Stimulated activated CD4-positive, alpha-beta T cell treated with anti-CD3 and anti-CD28 coated beads, TNF-alpha, amount 100 ng/mL, for 1 hour (primary cell): ENCODE measurements around the gene NGF.
"Not testable (repeated sequence)": the region's sequence is repeated elsewhere in the genome, so short reads cannot be mapped to it uniquely, and the experiment has no call there.

ENCODE experiments used
- DNase-seq, 3 donors: peaks; one replicate each; pipeline ENCODE4 v3.0.0-alpha.2; 2020; ENCODE audit warnings: low read depth in 3 of 3, low spot score in 1 of 3

Gene NGF

GRCh38 chr1:115337633-115338456, at the start of gene NGF:
NGF (minus strand) TSS chr1:115338249; CDS start chr1:115286795, 51,454 bp downstream.
- DNase-seq: no peak

- DNase-seq: not testable (repeated sequence)
These were observed 45.4 kb upstream of the NGF start for GRCh38 chr1:115383455-115383854.

DNA sequence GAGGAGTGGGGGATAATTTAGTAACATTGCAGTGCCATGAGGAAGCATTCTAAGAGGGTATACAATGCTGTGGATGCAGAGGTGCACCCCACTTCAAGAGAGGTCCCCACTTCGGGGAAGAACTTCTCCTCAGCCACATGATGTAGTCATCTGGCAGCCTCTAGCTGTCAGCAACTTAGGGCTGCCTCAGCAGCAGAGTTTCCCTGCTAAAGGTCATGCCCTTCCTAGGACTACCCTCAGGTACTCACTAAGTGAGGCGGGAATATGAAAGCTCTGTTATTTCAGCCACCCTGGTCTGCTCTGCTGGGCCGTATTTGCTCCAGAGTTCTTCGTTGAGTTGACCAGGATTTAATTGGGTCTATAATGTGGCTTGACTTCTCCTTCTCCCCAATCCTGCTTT, 41.9 kb upstream of the NGF start:
- DNase-seq: no peak

- DNase-seq: no peak
These were observed 39.4 kb upstream of the NGF start for GRCh38 chr1:115377411-115377810.

- no peak for DNase-seq
These were observed 36.5 kb upstream of the NGF start for GRCh38 chr1:115374598-115374997.

GRCh38 chr1:115373305-115373704, 35.3 kb upstream of the NGF start:
- DNase-seq: no peak

DNA sequence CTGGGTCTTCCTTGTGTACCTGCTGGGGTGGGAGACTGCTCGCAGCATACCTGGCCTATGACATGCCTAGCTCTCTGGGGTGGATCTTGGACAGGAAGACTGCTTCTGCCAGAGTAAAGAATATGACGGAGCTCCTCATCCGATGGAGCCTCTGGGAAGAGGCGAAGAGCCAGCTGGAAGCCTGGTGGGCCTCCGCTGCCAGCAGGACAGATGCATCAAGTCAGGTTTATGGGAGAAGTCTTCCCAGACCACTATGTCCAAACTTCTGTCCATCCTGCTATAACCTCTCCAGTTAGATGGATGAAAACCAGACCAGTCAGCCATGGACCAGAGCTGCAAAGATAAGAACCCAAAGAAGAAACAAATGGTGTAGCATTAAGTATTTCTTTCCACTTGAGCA, 27.7 kb upstream of the NGF start:
- no peak for DNase-seq

DNA sequence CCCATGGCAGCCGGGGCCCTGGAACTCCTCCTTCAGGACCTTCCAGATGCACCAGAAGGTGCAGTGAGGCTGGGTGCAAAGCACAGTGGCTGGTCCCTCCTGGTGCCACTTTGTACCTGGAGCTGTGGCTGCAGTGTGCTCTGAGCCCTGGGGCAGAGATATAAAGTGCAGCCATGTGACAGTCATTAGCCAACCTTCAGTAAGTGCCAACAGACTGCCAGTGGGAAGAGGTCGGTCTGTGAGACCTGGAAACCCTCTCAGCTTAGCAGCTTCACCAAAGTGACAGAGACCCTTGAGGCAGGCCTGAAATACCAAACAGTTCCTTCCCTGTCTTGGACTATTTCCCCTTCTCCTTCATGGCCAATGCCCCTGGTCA, 26.7 kb upstream of the NGF start:
- no peak for DNase-seq

- no peak for DNase-seq
These were observed 26.2 kb upstream of the NGF start for GRCh38 chr1:115364046-115364779.

DNA sequence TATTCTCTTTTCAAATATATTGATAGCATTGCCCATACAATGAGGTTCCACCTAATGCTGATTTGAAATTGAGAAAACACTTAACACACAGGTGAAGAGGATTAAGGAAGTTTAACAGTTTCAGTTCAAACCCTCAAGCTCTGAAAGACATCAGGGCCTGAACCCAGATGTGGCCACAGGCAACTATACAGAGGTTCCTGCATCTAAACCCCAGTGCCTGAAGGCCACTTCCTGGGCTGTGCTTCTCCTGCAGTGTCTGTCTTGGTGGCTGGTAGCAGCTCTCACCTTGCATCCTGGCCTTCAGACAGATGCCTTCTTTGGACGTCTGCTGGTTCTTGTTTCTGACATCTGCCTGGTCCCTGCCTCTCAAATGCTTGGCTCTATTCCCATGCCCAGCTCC, 25.1 kb upstream of the NGF start:
- DNase-seq: no peak

GRCh38 chr1:115360505-115361129, 22.6 kb upstream of the NGF start:
- not testable (repeated sequence) for DNase-seq

DNA sequence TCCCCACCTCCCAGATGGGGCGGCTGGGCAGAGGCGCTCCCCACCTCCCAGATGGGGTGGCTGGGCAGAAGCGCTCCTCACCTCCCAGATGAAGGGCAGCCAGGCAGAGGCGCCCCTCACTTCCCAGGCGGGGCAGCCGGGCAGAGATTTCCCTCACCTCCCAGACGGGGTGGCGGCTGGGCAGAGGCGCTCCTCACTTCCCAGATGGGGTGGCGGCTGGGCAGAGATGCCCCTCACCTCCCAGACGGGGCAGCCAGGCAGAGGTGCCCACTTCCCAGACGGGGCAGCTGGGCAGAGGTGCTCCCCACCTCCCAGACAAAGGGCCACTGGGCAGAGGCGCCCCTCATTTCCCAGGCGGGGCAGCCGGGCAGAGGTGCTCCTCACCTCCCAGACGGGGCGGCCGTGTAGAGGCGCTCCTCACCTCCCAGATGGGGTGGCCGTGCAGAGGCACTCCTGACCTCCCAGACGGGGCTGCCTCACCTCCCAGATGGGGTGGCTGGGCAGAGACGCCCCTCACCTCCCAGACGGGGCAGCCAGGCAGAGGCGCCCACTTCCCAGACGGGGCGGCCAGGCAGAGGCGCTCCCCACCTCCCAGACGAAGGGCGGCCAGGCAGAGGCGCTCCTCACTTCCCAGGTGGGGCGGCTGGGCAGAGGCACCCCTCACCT, 21.9 kb upstream of the NGF start:
- DNase-seq: not testable (repeated sequence)

DNA sequence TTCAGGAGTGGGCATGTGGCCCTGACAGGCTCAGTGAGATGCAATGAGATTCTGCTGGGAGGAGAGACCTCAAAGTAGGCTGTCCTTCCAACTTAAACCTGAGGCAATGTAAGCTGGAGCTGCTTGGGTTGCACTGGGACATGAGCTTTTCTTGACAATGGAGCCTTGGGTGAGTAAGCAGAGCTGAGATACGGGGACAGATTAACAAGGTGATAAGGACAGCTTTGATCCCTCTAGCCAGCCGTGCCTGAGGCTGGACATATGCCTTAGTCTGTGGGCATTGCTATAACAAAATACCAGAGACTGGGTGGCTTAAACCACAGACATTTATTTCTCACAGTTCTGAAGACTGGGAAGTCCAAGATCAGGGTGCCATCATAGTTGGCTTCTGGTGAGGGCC, 18.3 kb upstream of the NGF start:
- DNase-seq: no peak

- DNase-seq: no peak
These were observed 17.0 kb upstream of the NGF start for GRCh38 chr1:115355069-115355468.

GRCh38 chr1:115351143-115351542, 13.1 kb upstream of the NGF start:
- no peak for DNase-seq

- no peak for DNase-seq
These were observed 10.6 kb upstream of the NGF start for GRCh38 chr1:115348636-115349035.

GRCh38 chr1:115347282-115347681, 9.2 kb upstream of the NGF start:
- DNase-seq: no peak

GRCh38 chr1:115343200-115343737, 5.2 kb upstream of the NGF start:
- no peak for DNase-seq

GRCh38 chr1:115341948-115342347, 3.9 kb upstream of the NGF start:
- no peak for DNase-seq

DNA sequence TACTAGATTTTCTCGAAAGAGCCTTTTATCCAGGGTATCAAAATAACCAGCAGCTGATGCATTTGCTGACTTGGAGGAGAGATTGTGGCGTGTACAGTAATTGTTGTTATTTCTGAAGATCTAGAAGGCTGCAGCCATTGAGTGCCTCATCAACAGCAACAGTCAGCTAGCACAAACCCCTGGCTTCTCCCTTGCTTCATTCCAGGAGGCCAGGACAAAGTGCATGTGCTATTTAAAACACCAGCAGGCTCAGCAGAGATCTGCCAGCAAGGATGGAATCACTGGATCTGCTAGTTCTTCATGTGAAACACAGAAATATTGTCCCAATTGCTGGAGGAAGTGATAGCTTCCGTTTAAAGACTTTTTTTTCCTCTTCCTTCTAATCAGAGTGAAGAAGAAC, 2.8 kb upstream of the NGF start:
- no peak for DNase-seq

- no peak for DNase-seq
These were observed 390 bp upstream of the NGF start for GRCh38 chr1:115338457-115338820.
